CD4-positive, alpha-beta T cell treated with Interleukin-17A for 1 hour (primary cell): ENCODE data around the gene LRP1B.

Experiments
- DNase-seq: peaks from one replicate; pipeline ENCODE4 v3.0.0-alpha.2; 2020

The LRP1B gene

DNA sequence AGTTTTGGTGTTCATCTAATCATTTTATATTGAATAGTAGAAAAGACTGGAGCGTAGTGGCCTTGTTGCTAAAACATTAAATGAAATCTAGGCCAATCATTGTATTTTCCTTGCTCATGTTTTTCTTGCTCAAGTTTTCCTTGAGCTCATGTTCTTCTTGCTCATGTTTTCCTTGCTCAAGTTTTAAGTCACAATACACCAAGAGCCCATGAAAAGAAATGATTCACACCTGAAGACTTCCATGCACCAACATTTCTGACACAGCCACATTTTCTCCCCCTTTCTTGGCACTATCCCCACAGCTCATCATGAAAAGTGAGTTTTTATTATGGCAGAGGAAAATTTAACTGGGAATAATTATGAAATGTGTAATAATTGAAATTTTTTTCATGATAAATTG, 92.0 kb downstream of the LRP1B start:
- no peak for DNase-seq

DNA sequence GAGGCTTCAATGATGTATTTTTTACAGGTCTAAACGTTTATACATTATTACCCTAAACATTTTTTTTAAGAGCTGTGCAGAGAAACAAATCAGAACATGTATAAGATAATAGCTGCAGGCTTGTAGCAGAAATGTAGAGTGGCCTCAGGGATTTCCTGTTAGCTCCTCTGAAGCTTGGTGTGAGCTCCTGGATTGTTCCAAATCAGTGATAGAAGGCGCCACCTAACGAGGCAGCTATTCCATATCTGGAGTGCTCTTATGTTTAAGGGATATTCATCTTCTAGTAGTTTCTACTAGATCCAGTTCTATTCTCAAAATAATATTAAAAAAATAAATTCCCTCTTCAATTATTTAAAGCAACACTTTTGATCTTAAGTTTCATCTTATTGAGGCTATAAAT, 93.1 kb downstream of the LRP1B start:
- no peak for DNase-seq

DNA sequence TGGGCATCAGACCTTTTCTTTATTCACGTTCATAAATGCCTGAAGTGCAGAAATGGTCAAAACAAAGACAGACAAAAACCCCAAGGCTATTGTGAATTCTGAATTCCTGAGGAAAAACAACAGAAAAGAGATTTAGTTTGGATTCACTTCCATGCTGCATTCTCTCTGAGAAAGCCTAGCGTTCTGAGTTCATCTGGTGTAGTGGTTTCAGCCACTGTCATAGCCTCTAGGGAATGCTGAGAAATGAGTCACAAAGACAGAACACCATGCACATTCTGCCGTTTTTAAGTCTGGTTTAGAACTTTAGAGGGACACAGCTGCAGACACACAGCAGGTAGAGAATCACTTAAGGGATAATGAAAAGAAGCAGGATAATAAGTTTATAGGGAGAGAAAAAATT, 93.8 kb downstream of the LRP1B start:
- DNase-seq, result no peak

DNA sequence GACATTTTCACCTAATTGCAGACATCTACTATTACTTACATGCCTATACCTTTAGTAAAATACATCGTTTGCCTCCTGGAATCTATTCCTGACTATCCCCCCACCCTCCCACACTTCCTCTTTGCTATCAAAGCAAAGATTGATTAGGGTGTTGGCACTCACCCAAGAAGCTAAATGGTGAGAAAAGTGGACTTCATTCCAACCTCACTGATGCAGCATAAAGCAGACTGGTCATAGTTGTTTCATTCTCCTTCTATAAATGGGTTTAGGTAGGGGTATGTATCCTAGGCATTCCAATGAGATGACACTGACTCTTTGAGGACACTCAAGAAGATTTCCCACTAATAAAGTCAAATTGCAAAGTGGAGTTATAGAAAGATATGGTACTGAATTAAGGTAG, 97.4 kb downstream of the LRP1B start:
- no peak for DNase-seq

DNA sequence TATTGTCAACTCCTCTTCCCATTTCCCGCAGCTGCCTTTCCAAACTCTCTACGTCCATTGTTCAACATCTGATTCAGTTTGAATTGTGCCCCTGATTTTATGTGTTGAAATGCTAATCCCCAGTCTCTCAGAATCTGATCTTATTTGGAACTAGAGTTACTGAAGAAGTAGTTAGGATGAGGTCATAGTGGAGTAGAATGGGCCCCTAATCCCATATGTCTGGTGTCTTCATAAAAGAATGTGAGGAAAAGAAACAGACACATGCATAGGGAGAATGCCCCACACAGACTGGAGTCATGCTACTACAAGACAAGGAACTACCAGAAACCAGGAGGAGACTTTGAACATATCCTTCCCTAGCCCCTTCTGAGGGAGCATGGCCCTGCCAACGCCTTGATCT, 99.2 kb downstream of the LRP1B start:
- no peak for DNase-seq

DNA sequence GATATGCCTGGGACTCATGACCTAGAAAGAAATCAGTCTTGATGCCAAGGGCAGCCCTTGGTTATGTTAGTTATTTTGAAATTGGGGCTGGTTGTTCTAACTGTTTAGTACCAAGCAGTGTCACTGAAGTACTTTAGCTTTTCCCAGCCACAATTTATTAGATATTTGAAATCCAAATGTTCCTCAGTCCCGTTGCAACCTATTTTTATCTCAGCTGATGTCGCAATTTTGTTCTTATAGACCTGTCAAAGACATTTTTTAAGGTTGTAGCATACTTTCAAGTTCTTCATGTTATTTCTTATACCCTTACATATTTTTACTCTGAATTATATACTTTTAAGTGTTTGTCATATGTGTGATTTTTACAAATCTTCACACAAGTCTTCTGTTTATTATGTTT, 100.1 kb downstream of the LRP1B start:
- DNase-seq, result no peak

DNA sequence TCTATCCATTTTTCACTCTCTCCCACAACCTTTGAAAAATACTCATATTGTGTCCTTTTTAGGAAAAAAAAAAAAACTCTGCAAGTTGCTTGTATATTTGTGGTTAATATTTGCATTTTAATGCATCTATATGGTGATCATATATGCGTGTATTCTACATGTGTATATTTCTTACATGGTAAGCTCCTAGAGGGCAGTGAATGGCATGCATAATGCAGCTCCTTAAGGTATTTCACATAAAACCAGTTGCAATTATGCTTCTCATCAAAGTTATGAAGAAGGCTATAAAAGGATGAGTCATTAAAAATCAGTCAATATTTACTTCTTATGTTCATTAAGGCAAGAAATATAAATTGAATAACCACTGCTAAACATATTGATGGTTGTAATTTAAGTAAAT, 100.8 kb downstream of the LRP1B start:
- DNase-seq, result no peak

DNA sequence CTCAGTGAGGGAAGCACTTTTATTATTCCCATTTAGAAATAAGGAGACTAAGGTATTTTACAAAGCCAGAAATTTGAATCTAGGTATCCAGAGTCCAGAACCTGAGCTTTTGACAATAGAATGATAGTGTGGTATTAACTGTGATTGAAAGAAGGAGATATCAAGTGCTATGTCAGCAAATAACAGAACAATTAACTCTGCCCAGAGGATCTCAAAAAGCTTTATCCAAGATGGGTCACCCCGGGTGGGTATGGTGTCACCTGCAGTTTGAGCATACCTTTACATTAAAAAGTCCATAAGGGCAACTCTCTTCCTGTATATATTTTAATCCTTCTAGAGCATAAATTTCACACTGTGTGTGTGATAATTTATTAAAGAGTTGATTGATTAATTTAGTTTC, 105.4 kb downstream of the LRP1B start:
- no peak for DNase-seq

DNA sequence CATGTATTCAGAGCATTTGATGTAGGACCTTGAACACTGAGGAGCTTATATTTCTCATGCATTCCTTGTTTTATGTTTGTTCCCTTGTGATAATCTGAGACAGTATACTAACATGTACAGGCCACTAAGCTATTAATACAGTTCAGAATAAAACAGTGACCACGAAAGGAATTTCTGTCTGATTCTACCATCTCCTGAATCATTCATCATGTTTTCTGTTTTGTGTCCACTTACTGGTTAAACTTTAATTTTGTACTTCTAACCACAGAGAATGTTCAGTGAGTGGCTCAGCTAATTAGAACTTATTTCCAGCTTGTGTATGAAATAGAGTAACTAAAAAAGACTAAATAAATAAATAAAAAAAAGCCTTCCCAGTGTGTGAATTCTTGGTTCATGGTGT, 110.4 kb downstream of the LRP1B start:
- no peak for DNase-seq

DNA sequence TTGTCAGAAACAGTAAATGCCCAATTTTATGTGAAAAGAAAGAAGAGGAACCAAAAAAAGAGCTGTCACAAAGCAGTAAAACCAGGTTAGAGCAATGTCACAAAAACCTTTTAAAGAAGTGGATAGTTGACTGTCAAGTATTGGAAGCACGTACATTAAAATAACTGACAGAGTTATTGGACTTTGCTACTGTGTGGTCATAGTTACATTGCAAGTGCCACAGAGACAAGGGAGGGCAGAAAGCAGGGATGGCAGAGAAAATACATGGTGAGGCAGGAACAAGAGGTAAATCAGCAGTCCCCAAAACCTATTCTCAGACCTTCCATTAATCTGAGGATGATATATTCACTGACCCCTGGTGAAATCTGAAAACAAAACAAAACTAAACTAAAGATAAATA, 116.3 kb downstream of the LRP1B start:
- DNase-seq, result no peak

DNA sequence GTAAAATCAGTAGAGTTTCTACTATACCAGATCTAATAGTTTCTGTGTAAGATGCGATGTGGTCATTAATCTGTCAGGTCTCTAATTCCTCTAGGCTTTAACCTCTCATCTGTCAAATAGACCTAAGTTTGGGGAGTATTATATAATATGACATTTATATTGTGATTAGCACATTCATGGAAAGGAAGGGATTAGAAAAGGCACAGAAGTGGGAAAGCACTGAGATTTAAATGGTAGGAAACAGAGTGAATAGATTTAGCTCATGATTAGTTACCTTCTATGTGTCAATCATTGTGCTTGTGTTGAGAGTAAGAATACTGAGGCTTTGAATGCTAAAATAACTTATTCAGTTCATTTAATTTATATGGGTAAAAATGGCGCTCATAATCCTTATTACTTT, 118.0 kb downstream of the LRP1B start:
- DNase-seq, result no peak

DNA sequence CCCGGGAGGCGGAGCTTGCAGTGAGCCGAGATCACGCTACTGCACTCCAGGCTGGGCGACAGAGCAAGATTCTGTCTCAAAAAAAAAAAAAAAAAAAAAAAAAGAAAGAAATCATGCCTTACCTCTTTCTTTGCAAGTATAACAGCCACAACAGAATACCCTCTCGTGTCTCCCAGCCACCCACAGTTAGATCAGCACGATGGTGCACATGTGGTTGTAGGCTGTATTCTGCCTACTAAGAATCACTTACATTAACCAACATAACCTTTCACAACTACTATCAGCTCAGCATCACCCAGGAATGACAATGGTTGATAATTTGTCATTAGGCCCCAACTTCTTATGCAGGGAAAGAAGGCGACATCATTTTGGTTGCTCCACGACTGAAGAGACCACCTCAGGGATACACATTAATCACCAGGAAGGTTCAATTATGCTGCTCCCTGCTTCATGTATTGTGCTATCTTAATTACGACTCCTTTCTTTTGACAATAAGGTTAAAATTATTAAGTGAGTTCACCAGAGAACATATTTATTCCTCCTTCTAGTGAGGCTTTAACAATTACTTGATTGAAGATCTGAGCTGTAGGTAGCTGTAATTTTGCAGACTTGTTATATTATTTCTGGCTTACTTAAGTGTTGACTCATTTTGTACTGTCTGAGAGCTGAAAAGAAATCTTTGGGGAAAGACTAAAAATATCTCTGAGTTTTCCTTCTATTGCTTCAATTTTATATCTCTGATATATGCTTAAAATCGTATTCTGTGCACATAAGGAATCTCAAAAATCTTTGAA, 120.1 kb downstream of the LRP1B start:
- no peak for DNase-seq

DNA sequence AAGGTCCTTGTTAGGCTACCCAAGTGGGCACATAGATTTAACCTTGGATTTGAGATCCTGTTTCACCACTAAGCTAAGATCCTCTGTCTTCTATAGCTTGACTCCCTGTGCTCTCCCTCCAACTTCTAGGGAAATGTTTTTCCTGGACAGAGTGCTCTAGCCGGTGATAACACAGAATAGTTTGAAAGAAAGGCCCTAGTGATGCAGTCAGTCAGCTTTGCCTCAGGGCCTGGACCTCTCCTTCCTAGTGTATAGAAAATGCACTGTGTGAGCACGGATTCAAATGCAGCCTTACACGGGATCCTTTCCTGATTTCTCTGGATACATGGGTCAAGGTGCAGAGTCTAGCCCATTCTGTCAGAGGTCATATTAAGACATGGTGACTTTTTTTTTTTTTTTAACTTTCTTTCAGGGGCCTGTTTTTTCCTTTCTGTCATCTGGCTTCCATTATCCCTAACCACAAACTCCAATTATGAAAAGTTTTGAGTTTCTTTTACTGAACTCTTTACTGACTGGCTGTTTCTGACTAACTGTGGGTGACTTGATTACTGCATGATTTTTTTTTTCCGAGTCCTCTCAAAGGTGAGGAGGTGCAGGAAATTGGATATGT, 122.6 kb downstream of the LRP1B start:
- DNase-seq, result no peak

DNA sequence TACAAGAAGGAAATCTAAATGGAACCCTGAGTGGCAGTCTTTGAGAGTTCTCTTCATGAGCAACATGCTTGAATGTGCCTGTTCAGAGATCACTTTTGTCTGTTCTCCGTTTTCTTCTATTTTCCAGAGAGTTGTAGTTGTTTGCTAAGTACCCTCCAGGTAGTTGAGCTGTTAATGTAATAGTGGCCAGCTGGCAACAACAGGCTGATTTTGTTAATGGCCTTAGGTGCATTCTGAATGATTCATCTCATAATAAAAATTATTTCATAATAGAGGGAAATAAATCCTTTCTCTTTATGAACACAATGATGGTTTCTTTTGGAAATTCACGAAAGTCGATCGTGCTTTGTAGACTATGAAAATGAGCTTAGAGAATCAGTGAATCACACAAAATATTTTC, 136.8 kb downstream of the LRP1B start:
- no peak for DNase-seq

DNA sequence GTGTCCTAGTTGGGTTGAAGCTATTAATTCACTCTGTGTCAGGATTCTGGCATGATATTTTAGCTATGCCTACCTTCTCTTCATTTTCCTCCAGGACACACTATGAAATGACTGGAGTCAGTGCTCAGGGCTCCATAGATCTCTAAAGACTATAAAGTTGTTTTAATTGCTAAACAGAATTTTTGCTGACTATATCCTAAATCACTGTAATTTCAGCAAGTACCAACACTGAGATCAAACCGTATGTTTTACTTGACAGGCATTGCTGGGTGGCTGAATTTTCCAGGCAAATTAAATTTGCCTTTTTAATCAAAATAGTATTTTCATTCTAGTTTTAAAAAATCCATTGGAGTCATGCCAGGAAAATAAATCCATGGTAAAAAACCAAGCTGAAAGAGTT, 138.1 kb downstream of the LRP1B start:
- no peak for DNase-seq

DNA sequence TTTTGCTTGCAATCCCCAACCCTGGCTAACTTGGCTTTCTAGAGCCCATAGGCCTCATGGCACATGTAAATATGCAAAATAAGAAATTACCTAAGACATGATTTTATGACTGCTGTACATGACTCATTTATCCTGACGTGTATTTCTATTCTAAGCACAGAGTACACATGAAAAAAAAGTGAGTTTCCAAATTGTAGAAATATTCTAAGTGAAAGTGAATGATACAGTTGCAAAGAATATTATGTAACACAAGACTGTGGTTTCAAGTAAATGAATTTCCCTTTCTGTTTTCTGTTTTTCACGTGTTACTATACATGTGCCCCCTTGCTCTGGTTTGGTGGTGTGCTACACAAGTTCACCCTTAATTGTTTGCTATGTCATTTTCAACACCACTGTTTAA, 162.4 kb downstream of the LRP1B start:
- no peak for DNase-seq

DNA sequence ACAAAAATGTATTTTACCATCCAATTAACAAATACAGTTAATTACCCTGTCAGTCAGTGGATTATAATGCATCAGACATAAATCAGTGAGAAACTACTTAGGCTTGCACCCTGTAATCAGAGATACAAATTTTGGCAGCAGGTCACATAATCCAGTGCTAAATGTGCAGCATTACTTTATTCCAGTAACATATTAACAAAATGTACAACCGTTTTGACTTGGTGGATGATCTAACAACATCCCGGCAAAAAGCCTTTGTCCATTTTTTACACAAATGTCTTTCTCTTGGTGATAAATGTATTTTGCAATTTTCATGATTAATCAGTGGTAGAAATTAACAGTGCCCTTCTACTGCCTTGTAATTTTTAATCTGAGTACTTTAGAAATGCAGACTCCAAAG, 162.8 kb downstream of the LRP1B start:
- no peak for DNase-seq

DNA sequence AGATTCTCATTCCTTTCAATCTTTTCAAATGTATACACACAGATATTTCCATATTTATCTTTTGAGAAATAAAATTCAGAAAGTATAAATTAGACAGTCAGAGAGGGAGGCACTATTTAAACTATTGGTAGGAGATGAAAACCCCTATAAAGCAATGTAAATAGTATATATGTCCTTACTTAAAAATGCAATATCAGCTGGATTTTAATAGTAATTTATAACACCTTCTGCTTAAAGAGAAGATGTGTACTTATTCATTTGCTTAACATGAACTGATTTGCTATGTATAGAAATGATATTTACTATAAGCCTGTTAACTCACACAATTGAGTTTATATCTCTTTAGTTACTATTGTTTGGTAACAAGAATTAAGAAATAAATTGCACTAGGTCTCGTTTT, 163.3 kb downstream of the LRP1B start:
- no peak for DNase-seq

DNA sequence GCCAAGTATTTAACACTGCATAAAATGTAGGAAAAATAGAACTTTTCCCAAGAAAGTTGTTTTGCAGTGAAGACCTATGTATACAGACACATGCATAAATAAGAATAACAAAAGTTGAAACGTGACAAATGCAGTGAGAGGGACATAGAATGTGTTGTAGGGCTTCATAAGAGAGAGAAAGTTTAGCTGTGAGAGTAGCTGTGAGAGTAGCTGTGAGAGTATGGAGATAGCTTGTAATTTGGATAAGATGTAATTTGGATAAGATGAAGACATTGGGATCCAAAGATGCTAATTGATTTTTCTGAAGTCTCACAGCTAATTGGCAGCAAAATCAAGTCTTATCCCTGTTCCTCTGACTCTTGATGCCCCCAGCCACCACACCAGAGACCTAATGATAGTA, 170.9 kb downstream of the LRP1B start:
- DNase-seq, result no peak

DNA sequence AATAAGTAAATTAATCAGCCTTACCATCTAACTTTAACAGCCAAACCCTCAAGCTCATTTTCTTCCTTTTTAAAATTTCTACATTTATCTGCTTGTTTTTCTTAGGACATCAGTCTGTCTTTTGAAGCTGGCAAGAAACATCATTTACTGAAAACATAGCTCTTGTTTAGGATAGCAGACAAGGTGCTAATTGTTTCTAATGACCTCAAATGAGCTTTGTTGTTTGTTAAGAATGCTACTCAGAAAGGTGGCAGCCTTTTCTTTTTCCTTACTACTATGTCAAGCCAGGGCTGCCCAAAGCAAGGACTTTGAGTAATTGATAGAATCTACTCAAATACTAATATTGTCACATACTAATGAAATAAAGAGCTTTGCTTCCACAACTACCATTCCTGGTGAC, 171.8 kb downstream of the LRP1B start:
- DNase-seq, result no peak

DNA sequence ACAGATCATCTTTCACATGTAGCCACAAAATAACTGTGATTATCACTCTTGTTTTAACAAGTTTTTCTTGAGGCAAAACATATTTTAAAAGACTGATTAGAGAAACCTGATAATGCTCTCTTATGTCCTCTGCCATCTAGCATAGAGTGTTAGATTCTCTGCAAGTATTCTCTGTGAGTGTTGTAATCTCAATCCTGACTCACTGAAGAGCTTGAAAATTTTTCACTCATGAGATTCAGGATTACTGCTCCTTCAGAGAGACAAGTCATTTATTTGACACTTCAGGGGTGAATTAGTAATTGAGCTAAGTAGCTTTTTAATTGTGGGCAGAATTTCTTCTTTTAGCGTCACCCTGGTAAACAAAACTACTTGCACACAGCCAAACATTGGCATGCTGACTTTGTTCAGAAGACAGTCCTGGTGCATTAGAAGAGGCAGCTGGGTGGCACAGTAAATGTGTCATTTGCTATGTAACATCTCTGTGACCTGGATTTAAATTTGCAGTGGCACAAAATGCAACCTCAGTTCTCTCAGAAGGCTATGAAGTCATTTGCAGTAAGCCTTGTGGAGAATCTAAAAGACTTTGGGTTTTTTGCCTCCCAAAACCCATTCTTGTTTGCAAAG, 172.9 kb downstream of the LRP1B start:
- DNase-seq, result no peak

DNA sequence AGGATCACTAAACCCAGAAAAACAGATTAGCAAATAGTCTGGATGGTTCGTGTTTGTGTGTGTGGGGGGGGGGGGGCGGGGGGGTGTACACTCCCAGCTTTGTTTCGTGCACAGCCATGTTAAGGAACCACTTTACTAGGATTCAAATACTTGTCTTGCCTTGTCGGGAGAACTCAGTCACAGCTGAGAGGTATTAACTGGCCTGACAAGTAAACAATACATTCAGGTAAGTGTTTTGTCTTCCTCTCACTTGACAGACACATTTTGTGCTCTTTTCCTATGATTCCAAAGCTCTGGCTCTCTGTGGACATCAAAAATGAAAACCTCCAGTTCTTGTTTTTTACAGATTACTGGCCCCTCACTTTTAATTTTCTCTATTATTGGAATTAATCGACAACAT, 173.5 kb downstream of the LRP1B start:
- DNase-seq, result no peak

DNA sequence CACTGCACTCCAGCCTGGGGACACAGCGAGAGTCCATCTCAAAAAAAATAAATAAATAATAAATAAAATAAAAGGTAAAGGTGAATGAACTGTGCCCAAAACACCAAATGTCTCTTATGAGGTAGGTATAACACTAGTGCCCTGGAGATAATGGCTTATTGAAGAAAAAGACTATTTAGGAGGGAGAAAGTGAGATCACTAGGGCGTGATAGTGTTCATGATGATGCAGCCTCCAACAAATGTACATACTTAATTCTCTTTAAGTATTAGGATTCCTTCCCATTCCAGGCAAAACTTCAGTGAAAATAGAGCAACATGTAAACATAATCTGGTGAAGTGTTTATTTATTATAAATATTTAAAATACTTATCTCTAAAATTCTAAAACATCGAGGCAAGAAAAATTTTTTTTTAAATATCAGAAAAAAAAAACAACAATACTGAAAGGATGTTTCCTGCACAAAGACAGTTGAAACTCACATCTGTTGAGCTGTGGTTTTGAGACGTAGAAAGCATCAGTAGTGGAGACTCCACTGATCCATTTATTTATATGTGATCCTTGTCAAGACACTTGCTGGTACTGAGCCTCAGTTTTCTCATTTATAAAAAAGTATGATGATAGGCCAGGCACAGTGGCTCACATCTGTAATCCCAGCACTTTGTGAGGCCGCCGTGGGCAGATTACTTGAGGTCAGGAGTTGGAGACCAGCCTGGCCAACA, 183.3 kb downstream of the LRP1B start:
- no peak for DNase-seq

DNA sequence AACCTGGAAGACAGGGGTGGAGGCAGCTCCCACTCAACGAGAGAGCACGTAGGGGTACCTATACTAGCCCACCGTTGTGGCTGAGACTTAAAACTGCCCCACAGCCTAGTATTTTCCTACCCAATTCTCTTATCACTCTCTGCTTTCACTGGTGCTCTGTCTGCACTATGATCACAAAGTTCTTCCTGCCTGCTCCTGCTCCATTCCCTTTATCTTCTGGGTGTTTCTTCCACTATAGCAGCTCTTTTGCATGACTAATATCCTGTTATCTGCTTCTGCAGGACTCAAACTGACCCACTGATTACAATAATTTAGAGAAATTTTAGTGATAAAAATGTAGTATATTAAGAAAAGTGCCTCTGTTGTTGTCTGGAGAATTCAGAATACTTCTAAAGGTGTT, 184.8 kb downstream of the LRP1B start:
- DNase-seq, result no peak
